H9 (cell line): ENCODE measurements around the gene KRTAP10-8. TPM values are rescaled to one million over a fixed set of nuclear protein-coding genes. Genes with fewer than 3 reads are reported as not detected.

Experiments
- DNase-seq: peaks from one replicate; pipeline ENCODE4 v3.0.0-alpha.2; 2017
- H2AFZ ChIP-seq: one replicate; pipeline ENCODE4 v1.6.1; 2013; ENCODE audit warnings: mild to moderate bottlenecking, low read length, control low read depth, moderate library complexity
- H2AK5ac ChIP-seq: 2 replicates; pipeline ENCODE4 v1.6.1; 2013; ENCODE audit warnings: low read length, control low read depth, mixed read lengths; ENCODE audit not compliant: insufficient read length
- H2BK120ac ChIP-seq: one replicate; pipeline ENCODE4 v1.6.1; 2013; ENCODE audit warnings: low read depth, mild to moderate bottlenecking, low read length, control low read depth, inconsistent platforms; ENCODE audit not compliant: poor library complexity, severe bottlenecking
- H2BK12ac ChIP-seq: 2 replicates; pipeline ENCODE4 v1.6.1; 2013; ENCODE audit warnings: low read length, control low read depth, mixed read lengths, low read depth; ENCODE audit not compliant: insufficient read length
- H2BK15ac ChIP-seq: 2 replicates; pipeline ENCODE4 v1.6.1; 2013; ENCODE audit warnings: low read depth, low read length, control low read depth
- H2BK20ac ChIP-seq: one replicate; pipeline ENCODE4 v1.6.1; 2013; ENCODE audit warnings: low read depth, mild to moderate bottlenecking, low read length, control low read depth, inconsistent platforms; ENCODE audit not compliant: poor library complexity, severe bottlenecking
- H2BK5ac ChIP-seq: 2 replicates; pipeline ENCODE4 v1.6.1; 2013; ENCODE audit warnings: low read length, control low read depth, mixed read lengths; ENCODE audit not compliant: insufficient read length
- H3K14ac ChIP-seq: 2 replicates; pipeline ENCODE4 v1.6.1; 2013; ENCODE audit warnings: low read length, control low read depth; ENCODE audit not compliant: insufficient read depth
- H3K18ac ChIP-seq: 2 replicates; pipeline ENCODE4 v1.6.1; 2013; ENCODE audit warnings: low read depth, mild to moderate bottlenecking, mixed read lengths, low read length, control low read depth; ENCODE audit not compliant: insufficient read length
- H3K23ac ChIP-seq: 2 replicates; pipeline ENCODE4 v1.6.1; 2013; ENCODE audit warnings: low read length, control low read depth, mixed read lengths, low read depth; ENCODE audit not compliant: insufficient read length
- H3K23me2 ChIP-seq: 2 replicates; pipeline ENCODE4 v1.6.1; 2013; ENCODE audit warnings: low read depth, mild to moderate bottlenecking, mixed read lengths, low read length, control low read depth; ENCODE audit not compliant: insufficient read length, poor library complexity, severe bottlenecking
- H3K27ac ChIP-seq: 2 replicates; pipeline ENCODE4 v1.5.1; 2013; ENCODE audit warnings: low read length, control low read depth, mixed read lengths, low read depth; ENCODE audit not compliant: insufficient read length
- H3K27me3 ChIP-seq: 2 replicates; pipeline ENCODE4 v1.6.1; 2013; ENCODE audit warnings: low read length, control low read depth, inconsistent platforms; ENCODE audit not compliant: insufficient read depth
- H3K4ac ChIP-seq: 2 replicates; pipeline ENCODE4 v1.6.1; 2013; ENCODE audit warnings: low read depth, mild to moderate bottlenecking, control low read depth, inconsistent platforms, low read length, moderate library complexity
- H3K4me1 ChIP-seq: 2 replicates; pipeline ENCODE4 v1.6.1; 2013; ENCODE audit warnings: low read length, control low read depth, inconsistent platforms; ENCODE audit not compliant: insufficient read depth
- H3K4me2 ChIP-seq: 2 replicates; pipeline ENCODE4 v1.6.1; 2013; ENCODE audit warnings: low read length, control low read depth, mixed read lengths; ENCODE audit not compliant: insufficient read length, insufficient read depth
- H3K56ac ChIP-seq: 2 replicates; pipeline ENCODE4 v1.6.1; 2013; ENCODE audit warnings: low read depth, mild to moderate bottlenecking, mixed read lengths, low read length, control low read depth; ENCODE audit not compliant: insufficient read length
- H3K79me1 ChIP-seq: 2 replicates; pipeline ENCODE4 v1.6.1; 2013; ENCODE audit warnings: low read depth, mild to moderate bottlenecking, moderate library complexity, low read length, control low read depth, inconsistent platforms; ENCODE audit not compliant: insufficient read depth, poor library complexity, severe bottlenecking
- H3K79me2 ChIP-seq: 2 replicates; pipeline ENCODE4 v1.6.1; 2013; ENCODE audit warnings: low read length, control low read depth, inconsistent platforms; ENCODE audit not compliant: insufficient read depth
- H3K9ac ChIP-seq: 2 replicates; pipeline ENCODE4 v1.6.1; 2013; ENCODE audit warnings: low read length, control low read depth, mixed read lengths; ENCODE audit not compliant: insufficient read length; ENCODE audit errors: extremely low read depth
- H3K9me3 ChIP-seq: one replicate; pipeline ENCODE4 v1.6.1; 2013; ENCODE audit warnings: low read depth, low read length, inconsistent platforms; ENCODE audit not compliant: control insufficient read depth
- H3T11ph ChIP-seq: one replicate; pipeline ENCODE4 v1.6.1; 2013; ENCODE audit warnings: mild to moderate bottlenecking, low read length, control low read depth, inconsistent platforms
- H4K20me1 ChIP-seq: one replicate; pipeline ENCODE4 v1.6.1; 2013; ENCODE audit not compliant: control insufficient read depth, insufficient read length, insufficient read depth
- H4K5ac ChIP-seq: 2 replicates; pipeline ENCODE4 v1.6.1; 2013; ENCODE audit warnings: low read depth, mild to moderate bottlenecking, mixed read lengths, low read length, control low read depth; ENCODE audit not compliant: insufficient read length
- H4K8ac ChIP-seq: replicated peaks from 2 replicates; pipeline ENCODE4 v1.6.1; 2013; ENCODE audit warnings: low read length, control low read depth, mixed read lengths, low read depth; ENCODE audit not compliant: insufficient read length
- H4K91ac ChIP-seq: 2 replicates; pipeline ENCODE4 v1.6.1; 2013; ENCODE audit warnings: low read depth, mild to moderate bottlenecking, moderate library complexity, mixed read lengths, low read length, control low read depth; ENCODE audit not compliant: insufficient read length
- H3K27ac Mint-ChIP-seq, 3 experiments: 2 replicates in 2 of 3; 3 replicates in 1 of 3; pipeline ENCODE4 v1.8.0; 2020 to 2021; ENCODE audit warnings: mixed read lengths in 3 of 3, mild to moderate bottlenecking in 1 of 3, moderate library complexity in 1 of 3
- H3K27me3 Mint-ChIP-seq: 2 replicates; pipeline ENCODE4 v1.8.0; 2021; ENCODE audit warnings: low read depth, mild to moderate bottlenecking, moderate library complexity, mixed read lengths
- H3K36me3 Mint-ChIP-seq, 3 experiments: 2 replicates in 2 of 3; 3 replicates in 1 of 3; pipeline ENCODE4 v1.8.0; 2020 to 2021; ENCODE audit warnings: low read depth in 3 of 3, mixed read lengths in 3 of 3; ENCODE audit not compliant: insufficient read depth in 1 of 3
- H3K4me1 Mint-ChIP-seq, 2 experiments: 2 replicates each; pipeline ENCODE4 v1.8.0; 2020; ENCODE audit warnings: mixed read lengths in 2 of 2
- H3K4me3 Mint-ChIP-seq, 2 experiments: 2 replicates in 1 of 2; 3 replicates in 1 of 2; pipeline ENCODE4 v1.8.0; 2020 to 2021; ENCODE audit warnings: mild to moderate bottlenecking in 2 of 2, mixed read lengths in 2 of 2, moderate library complexity in 1 of 2
- H3K9me3 Mint-ChIP-seq, 2 experiments: 2 replicates in 1 of 2; 3 replicates in 1 of 2; pipeline ENCODE4 v1.8.0; 2020; ENCODE audit warnings: mild to moderate bottlenecking in 2 of 2, mixed read lengths in 2 of 2, moderate library complexity in 1 of 2
- WGBS: extraction: QIAGEN DNeasy Blood & Tissue Kit; methylation state at CpG from one replicate; pipeline ENCODE4 v1.1.7; 2013; ENCODE audit warnings: missing lambda C conversion rate, low lambda C conversion rate, mixed read lengths; ENCODE audit not compliant: insufficient read length; ENCODE audit errors: extremely low coverage; 5-methylcytosine and 5-hydroxymethylcytosine counted together
- total RNA-seq: library from RNA; stranded (reverse); gene quantifications from 2 replicates; pipeline ENCODE4 v1.2.1, GENCODE V29; 2021
- TF ChIP-seq, protein P1 (sequence below): fragments of 200-600 bp; sonication (generic); conservative IDR thresholded peaks from 3 replicates; pipeline ENCODE4 v1.8.0; 2021; ENCODE audit warnings: antibody characterized with exemption, mild to moderate bottlenecking

KRTAP10-8 gene
- total RNA-seq, 1 experiment from 2014 or later = not detected

DNA sequence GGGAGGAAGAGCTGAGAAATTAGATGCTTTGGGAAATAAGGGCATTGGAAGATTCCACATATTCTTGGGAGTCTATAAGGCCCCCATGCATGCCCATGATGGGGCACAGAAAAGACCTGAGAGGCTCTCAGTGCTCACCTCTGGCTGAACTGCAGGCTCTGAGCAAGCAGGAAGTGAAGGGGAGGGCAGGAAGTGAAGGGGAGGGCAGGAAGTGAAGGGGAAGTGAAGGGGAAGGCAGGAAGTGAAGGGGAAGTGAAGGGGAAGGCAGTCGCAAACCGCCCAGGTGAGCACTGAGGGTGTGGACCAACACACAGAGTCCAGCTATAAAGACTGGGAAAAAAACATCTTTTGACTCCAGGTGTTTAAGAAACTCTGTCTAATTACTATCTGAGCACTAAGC lies 18.6 kb downstream of the KRTAP10-8 start:
- Histone ChIP-seq H3K4me1 (no peaks in the 10 kb centered on the region), H3K56ac (no peak overlapping the region), H3K4me2 (no peak overlapping the region), H3K9me3 (no peaks in the 10 kb centered on the region), H3K23me2 (no peaks in the 10 kb centered on the region), H3K18ac (no peak overlapping the region), H3K4ac (no peak overlapping the region), H2BK15ac (no peak overlapping the region), H3K14ac (no peak overlapping the region), H3T11ph (no peak overlapping the region), H4K5ac (no peak overlapping the region), H2BK120ac (no peak overlapping the region), H4K8ac (no peak overlapping the region), H3K27me3 (no peaks in the 10 kb centered on the region), H2BK12ac (no peak overlapping the region), H3K9ac (no peak overlapping the region), H2BK5ac (no peak overlapping the region), H4K20me1 (no peaks in the 10 kb centered on the region), H3K79me2 (no peaks in the 10 kb centered on the region), H2AK5ac (no peak overlapping the region), H2BK20ac (no peak overlapping the region), H3K79me1 (no peaks in the 10 kb centered on the region), H2AFZ (no peak overlapping the region), H4K91ac (no peak overlapping the region), H3K23ac (no peak overlapping the region), H3K27ac (no peak overlapping the region)
- DNase-seq = no peak
- peaks cover 7 to 16% (median 11%) of the 10 kb centered on the region in 3 experiments; a peak in 6 of 7 replicates for H3K36me3 Mint-ChIP-seq
- WGBS = no CpG with 5 or more reads among the region's 2 CpGs
- peaks cover 3 to 7% of the 10 kb centered on the region in 2 experiments; a peak in 2 of 4 replicates for H3K4me1 Mint-ChIP-seq
- H3K27me3 Mint-ChIP-seq = peaks cover 14% of the 10 kb centered on the region
- TF ChIP-seq, protein P1, sequence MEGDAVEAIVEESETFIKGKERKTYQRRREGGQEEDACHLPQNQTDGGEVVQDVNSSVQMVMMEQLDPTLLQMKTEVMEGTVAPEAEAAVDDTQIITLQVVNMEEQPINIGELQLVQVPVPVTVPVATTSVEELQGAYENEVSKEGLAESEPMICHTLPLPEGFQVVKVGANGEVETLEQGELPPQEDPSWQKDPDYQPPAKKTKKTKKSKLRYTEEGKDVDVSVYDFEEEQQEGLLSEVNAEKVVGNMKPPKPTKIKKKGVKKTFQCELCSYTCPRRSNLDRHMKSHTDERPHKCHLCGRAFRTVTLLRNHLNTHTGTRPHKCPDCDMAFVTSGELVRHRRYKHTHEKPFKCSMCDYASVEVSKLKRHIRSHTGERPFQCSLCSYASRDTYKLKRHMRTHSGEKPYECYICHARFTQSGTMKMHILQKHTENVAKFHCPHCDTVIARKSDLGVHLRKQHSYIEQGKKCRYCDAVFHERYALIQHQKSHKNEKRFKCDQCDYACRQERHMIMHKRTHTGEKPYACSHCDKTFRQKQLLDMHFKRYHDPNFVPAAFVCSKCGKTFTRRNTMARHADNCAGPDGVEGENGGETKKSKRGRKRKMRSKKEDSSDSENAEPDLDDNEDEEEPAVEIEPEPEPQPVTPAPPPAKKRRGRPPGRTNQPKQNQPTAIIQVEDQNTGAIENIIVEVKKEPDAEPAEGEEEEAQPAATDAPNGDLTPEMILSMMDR = no peak
- H3K9me3 Mint-ChIP-seq = peaks cover 20 to 26% of the 10 kb centered on the region in 2 experiments
- no peak overlapping the region for H3K27ac Mint-ChIP-seq
- H3K4me3 Mint-ChIP-seq = no peak overlapping the region
